ENCODE data around the gene OXLD1.

Gene OXLD1

GRCh38 chr17:81683584-81684441 lies 17.4 kb upstream of the OXLD1 start, which contains the start of the genes ARL16 and HGS:
TSS of gene ARL16 (minus strand) at chr17:81683797. CDS start at chr17:81683753, 44 bp downstream.
TSS of gene HGS (plus strand) at chr17:81684011. CDS start at chr17:81684067, 56 bp downstream.
- POLR2A ChIA-PET: interaction anchor here (0.5 to 1.0 kb wide), 5 partner anchors 19 to 186 kb away, joined by 3 to 12 read pairs (median 3); partner anchors contain the start of genes FAAP100 and MRPL12

GRCh38 chr17:81683208-81683583 lies 16.8 kb upstream of the OXLD1 start:
- no peak for DNase-seq (ENCODE audit: extremely low spot score)
- no peak for TF ChIP-seq CTCF (IDR thresholded peaks at IDR 0.05; ENCODE audit: control extremely low read depth, extremely low read depth, low read depth, missing control alignments)
- ChIA-PET POLR2A (interaction anchor here (0.8 to 1.0 kb wide), 4 partner anchors 20 to 186 kb away, joined by 3 read pairs; partner anchors contain the start of genes FAAP100 and MRPL12), CTCF (interaction anchor here (1.2 to 3.2 kb wide), 5 partner anchors 12 to 32 kb away, joined by 3 to 12 read pairs (median 3); partner anchors contain the start of gene MRPL12)

More at GRCh38 chr17:81683584-81684441, 17.4 kb upstream of the OXLD1 start, which contains the start of the genes ARL16 and HGS:
- CTCF ChIA-PET: interaction anchor here (1.2 to 3.2 kb wide), 5 partner anchors 9 to 24 kb away, joined by 3 to 12 read pairs (median 4); partner anchors contain the start of gene MRPL12
- peak; percentile 100 for DNase-seq (ENCODE audit: extremely low spot score)
- TF ChIP-seq CTCF (IDR thresholded peaks at IDR 0.05; ENCODE audit: control extremely low read depth, extremely low read depth, low read depth, missing control alignments): no peak

GRCh38 chr17:81682565-81683207 lies 16.3 kb upstream of the OXLD1 start:
- CTCF ChIA-PET: interaction anchor here (1.3 to 3.2 kb wide), 4 partner anchors 12 to 32 kb away, joined by 3 to 12 read pairs (median 4); partner anchors contain the start of gene MRPL12
- no peak for DNase-seq (ENCODE audit: extremely low spot score)
- no peak for TF ChIP-seq CTCF (IDR thresholded peaks at IDR 0.05; ENCODE audit: control extremely low read depth, extremely low read depth, low read depth, missing control alignments)
- POLR2A ChIA-PET: interaction anchor here (1.0 kb wide), 1 partner anchor 19 kb away, joined by 3 read pairs; no protein-coding TSS in a partner anchor

- POLR2A ChIA-PET: interaction anchor here (1.0 kb wide), 1 partner anchor 20 kb away, joined by 3 read pairs; no protein-coding TSS in a partner anchor
- no peak for DNase-seq (ENCODE audit: extremely low spot score)
- CTCF ChIA-PET: interaction anchor here (1.3 kb wide), 1 partner anchor 31 kb away, joined by 3 read pairs; no protein-coding TSS in a partner anchor
- no peak for TF ChIP-seq CTCF (IDR thresholded peaks at IDR 0.05; ENCODE audit: control extremely low read depth, extremely low read depth, low read depth, missing control alignments)
These were observed 15.3 kb upstream of the OXLD1 start for GRCh38 chr17:81681672-81682071.

- no peak for TF ChIP-seq CTCF (IDR thresholded peaks at IDR 0.05; ENCODE audit: control extremely low read depth, extremely low read depth, low read depth, missing control alignments)
- CTCF ChIA-PET: interaction anchor here (0.9 kb wide), 1 partner anchor 10 kb away, joined by 3 read pairs; no protein-coding TSS in a partner anchor
- POLR2A ChIA-PET: no interaction called here
- no peak for DNase-seq (ENCODE audit: extremely low spot score)
These were observed 13.7 kb upstream of the OXLD1 start for GRCh38 chr17:81680150-81680549.

GRCh38 chr17:81676906-81677305 lies 10.5 kb upstream of the OXLD1 start:
- POLR2A ChIA-PET: no interaction called here
- CTCF ChIA-PET: interaction anchor here (1.0 to 3.1 kb wide), 5 partner anchors 10 to 58 kb away, joined by 3 to 16 read pairs (median 3); partner anchors contain the start of genes CCDC137 and OXLD1
- no peak for TF ChIP-seq CTCF (IDR thresholded peaks at IDR 0.05; ENCODE audit: control extremely low read depth, extremely low read depth, low read depth, missing control alignments)
- DNase-seq (ENCODE audit: extremely low spot score): no peak
